AG04450 (cell line): ENCODE data around the gene GID8. TPM values are rescaled to one million over a fixed set of nuclear protein-coding genes. Genes with fewer than 3 reads are reported as not detected.

Source experiments
- CTCF ChIA-PET: fragments of 300-600, 350-600 bp; formaldehyde crosslinking; extraction: SDS; loops from one replicate; lab custom pipeline; 2022; ENCODE audit warnings: antibody characterized with exemption, inconsistent platforms; lab: Charles Lee
- POLR2A ChIA-PET: fragments of 350-600 bp; formaldehyde crosslinking; extraction: SDS; loops from one replicate; lab custom pipeline; 2021; ENCODE audit warnings: antibody characterized with exemption, inconsistent platforms; lab: Yijun Ruan, JAX
- DNase-seq: peaks from one replicate; pipeline ENCODE4 v3.0.0-alpha.2; 2011; ENCODE audit warnings: low read depth, low spot score
- H3K27ac ChIP-seq: one replicate; pipeline ENCODE4 v1.5.1; 2012; ENCODE audit warnings: low read depth, low read length, control low read depth
- H3K27me3 ChIP-seq: one replicate; pipeline ENCODE4 v1.6.0; 2012; ENCODE audit warnings: low read length; ENCODE audit not compliant: control insufficient read depth, insufficient read depth
- H3K4me3 ChIP-seq: 2 replicates; pipeline ENCODE4 v1.5.1; 2011; ENCODE audit warnings: mild to moderate bottlenecking, low read depth, low read length, control low read depth
- H3K9me3 ChIP-seq: 2 replicates; pipeline ENCODE4 v1.5.1; 2012; ENCODE audit warnings: low read length; ENCODE audit not compliant: control insufficient read depth, insufficient read depth
- polyA plus RNA-seq: library from polyadenylated mRNA; depleted of rRNA; stranded (reverse); fragments of >200 nt; gene quantifications from 2 replicates; pipeline ENCODE4 v1.2.3, GENCODE V29; 2011
- TF ChIP-seq, protein P1 (sequence below): IDR thresholded peaks from 2 replicates; pipeline ENCODE4 v1.5.1; 2011; ENCODE audit warnings: low read depth, low read length, control low read depth, inconsistent platforms

GID8 gene
- polyA plus RNA-seq, 1 experiment = 24.4 TPM

DNA sequence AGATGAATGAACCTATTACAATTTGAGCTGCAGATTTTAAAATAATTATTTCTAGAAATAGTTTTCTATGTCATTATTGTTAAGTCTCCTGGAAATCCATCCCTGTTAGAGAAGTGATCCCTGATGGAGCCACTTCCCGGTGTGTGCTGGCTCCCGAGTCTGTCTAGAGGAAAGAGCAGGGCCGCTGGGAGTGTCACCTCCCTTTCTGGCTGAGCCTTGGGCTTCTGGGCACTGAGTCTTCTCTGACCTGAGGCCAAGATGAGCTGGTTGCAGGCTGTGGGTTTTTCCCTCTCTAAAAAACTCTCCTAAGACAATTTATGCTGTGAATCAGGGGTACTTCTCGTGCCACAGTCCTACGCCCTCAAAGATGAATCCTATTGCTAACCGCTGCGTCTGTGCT lies 47.5 kb upstream of the GID8 start:
- Histone ChIP-seq H3K4me3 (no peak overlapping the region), H3K9me3 (no peaks in the 10 kb centered on the region; the same call in 1 of the 2 replicates), H3K27ac (no peak overlapping the region), H3K27me3 (no peaks in the 10 kb centered on the region)
- POLR2A ChIA-PET = no interaction called here
- CTCF ChIA-PET = interaction anchor here (0.5 to 7.1 kb wide), 4 partner anchors 9 to 30 kb away, joined by 3 to 40 read pairs (median 4); no protein-coding TSS in a partner anchor
- TF ChIP-seq, protein P1, sequence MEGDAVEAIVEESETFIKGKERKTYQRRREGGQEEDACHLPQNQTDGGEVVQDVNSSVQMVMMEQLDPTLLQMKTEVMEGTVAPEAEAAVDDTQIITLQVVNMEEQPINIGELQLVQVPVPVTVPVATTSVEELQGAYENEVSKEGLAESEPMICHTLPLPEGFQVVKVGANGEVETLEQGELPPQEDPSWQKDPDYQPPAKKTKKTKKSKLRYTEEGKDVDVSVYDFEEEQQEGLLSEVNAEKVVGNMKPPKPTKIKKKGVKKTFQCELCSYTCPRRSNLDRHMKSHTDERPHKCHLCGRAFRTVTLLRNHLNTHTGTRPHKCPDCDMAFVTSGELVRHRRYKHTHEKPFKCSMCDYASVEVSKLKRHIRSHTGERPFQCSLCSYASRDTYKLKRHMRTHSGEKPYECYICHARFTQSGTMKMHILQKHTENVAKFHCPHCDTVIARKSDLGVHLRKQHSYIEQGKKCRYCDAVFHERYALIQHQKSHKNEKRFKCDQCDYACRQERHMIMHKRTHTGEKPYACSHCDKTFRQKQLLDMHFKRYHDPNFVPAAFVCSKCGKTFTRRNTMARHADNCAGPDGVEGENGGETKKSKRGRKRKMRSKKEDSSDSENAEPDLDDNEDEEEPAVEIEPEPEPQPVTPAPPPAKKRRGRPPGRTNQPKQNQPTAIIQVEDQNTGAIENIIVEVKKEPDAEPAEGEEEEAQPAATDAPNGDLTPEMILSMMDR = no peak
- no peak for DNase-seq

DNA sequence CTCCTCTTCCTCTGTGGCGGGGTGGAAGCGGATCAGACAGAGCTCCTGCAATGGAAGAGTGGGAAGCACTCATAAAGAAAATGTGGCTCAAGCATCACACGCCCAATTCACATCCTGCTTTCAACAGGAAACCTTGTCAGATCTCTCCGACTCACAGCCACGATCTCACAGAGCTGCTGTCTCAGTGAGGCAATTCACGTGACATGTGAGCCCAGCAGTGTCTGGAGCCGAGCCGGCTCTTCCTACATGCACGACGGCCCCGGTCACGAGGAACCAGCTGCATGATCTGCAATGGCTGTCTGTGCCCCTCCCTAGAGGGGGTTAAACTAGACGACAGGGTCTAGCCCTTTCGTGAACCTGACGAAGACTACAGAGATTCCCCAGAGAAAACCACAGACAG lies 46.8 kb upstream of the GID8 start:
- Histone ChIP-seq H3K27ac (no peak overlapping the region), H3K4me3 (no peak overlapping the region), H3K9me3 (no peaks in the 10 kb centered on the region), H3K27me3 (no peaks in the 10 kb centered on the region)
- POLR2A ChIA-PET = no interaction called here
- TF ChIP-seq, protein P1 = no peak
- no peak for DNase-seq
- CTCF ChIA-PET = interaction anchor here (1.3 to 7.1 kb wide), 3 partner anchors 9 to 69 kb away, joined by 3 to 40 read pairs (median 3); no protein-coding TSS in a partner anchor

DNA sequence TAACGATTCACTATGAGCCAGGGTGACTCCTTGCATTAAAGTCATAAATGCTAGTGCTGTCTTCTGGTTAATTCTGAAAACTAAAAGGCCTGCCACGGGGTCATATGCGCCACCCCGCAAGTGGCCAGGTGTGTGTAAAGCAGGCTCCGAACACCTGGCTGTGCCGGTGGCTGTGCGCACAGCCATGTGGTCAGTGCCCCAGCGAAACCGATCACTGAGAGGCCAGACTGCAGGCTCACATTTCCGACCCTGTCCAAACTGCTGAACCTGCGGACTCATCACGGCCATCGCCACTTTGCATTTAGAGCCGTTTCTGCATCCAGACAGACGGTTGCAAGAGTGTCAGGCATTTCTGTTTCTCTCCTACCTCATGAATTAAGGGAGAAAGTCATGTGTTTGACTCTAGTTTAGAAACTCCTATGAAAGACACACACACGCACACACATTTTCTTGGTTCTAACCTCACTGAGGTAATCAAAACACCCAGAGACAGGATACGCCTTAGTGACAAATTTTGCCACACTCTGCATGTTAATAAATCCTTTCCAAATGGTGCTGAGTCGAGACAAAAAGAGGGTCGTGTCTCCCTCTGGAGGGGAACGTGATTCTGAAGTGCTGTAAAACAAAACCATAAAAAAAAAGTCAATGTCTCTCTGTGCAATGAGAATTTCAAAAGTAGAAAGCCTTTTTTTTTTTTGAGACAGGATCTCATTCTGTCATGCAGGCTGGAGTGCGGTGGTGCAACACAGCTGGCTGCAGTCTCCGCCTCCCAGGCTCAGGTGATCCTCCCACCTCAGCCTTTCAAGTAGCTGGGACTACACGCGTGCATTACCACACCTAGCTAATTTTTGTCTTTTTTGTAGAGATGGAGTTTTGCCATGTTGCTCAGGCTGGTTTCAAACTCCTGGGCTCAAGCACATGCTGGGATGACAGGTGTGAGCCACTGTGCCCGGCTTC lies 45.3 kb upstream of the GID8 start:
- Histone ChIP-seq H3K9me3 (no peaks in the 10 kb centered on the region), H3K27ac (no peak overlapping the region), H3K27me3 (no peaks in the 10 kb centered on the region), H3K4me3 (no peak overlapping the region)
- POLR2A ChIA-PET = no interaction called here
- TF ChIP-seq, protein P1 = no peak
- no peak for DNase-seq
- CTCF ChIA-PET = interaction anchor here (0.7 to 7.1 kb wide), 5 partner anchors 7 to 80 kb away, joined by 3 to 40 read pairs (median 3); no protein-coding TSS in a partner anchor

DNA sequence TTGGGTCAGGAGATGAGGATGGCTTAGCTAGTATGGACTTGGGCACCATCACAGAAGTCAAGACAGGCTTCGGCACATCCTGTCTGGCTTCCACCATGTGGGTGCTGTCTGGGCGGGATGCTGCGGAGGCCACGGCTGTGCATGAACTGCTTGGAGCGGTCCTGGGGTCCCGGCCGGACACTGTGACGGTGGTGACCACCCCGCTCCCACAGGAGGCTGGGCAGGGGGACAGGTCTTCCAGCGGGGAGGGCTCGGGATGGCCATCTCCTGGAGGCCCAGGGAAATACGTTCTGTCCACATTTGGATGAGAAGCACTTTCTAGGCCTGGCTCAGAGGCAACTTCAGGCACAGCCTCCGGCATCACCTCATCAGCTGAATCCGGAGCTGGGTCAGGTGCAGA lies 44.2 kb upstream of the GID8 start:
- Histone ChIP-seq H3K4me3 (no peak overlapping the region), H3K27me3 (no peaks in the 10 kb centered on the region), H3K9me3 (no peaks in the 10 kb centered on the region), H3K27ac (no peak overlapping the region)
- TF ChIP-seq, protein P1 = no peak
- CTCF ChIA-PET = interaction anchor here (1.5 to 1.9 kb wide), 3 partner anchors 10 to 116 kb away, joined by 3 to 4 read pairs (median 4); no protein-coding TSS in a partner anchor
- POLR2A ChIA-PET = no interaction called here
- no peak for DNase-seq

DNA sequence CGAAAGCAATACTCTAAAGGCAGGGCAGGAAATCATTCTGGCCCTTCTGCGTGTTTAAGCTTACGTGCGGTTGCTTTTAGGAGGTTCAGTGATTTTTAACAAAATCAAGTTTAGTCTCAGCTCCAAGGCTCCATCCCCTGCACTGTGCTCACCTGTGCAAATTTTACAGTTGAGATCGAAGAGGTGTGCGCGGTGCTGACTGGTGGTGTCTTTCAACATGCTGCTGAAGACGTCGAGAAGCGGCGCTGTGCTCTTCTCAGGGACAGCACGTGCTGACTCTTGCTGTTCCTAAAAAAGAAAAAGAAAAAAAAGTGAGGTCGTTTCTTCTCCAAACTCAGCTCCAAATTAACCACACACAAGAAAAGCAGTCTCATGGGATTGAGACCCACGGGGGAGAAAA lies 43.7 kb upstream of the GID8 start:
- TF ChIP-seq, protein P1 = no peak
- ChIA-PET CTCF (interaction anchor here (0.8 to 1.9 kb wide), 4 partner anchors 9 to 115 kb away, joined by 3 to 4 read pairs (median 4); no protein-coding TSS in a partner anchor), POLR2A (no interaction called here)
- no peak overlapping the region for H3K4me3 ChIP-seq
- no peak overlapping the region for H3K27ac ChIP-seq
- no peaks in the 10 kb centered on the region for H3K27me3 ChIP-seq
- H3K9me3 ChIP-seq = no peaks in the 10 kb centered on the region
- no peak for DNase-seq
